Measurements from ENCODE around the gene ATP8B4.

The ATP8B4 gene

DNA sequence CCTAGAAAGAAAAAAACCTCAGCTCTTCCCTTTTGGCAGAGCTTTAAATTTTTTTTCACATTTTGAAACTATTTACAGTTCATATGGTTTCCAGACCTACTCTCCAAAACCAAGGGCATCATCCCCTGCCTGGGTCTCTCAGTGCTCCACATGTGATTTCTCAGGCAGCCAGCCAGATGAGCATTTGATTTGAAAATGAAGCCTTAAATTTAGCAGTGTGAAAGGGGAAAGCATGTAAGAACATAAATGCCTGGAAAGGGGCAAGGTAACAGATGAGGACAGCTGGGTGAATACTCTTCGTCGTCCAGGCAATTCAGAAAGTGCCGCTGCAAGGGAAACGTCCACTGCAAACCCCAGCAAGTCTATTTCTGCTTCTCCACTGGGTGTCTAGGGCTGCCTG is 94.8 kb downstream of the ATP8B4 start:
- H3K4me3 ChIP-seq (ENCODE audit: low read length), result no peak overlapping the region
- TF ChIP-seq, protein P1, sequence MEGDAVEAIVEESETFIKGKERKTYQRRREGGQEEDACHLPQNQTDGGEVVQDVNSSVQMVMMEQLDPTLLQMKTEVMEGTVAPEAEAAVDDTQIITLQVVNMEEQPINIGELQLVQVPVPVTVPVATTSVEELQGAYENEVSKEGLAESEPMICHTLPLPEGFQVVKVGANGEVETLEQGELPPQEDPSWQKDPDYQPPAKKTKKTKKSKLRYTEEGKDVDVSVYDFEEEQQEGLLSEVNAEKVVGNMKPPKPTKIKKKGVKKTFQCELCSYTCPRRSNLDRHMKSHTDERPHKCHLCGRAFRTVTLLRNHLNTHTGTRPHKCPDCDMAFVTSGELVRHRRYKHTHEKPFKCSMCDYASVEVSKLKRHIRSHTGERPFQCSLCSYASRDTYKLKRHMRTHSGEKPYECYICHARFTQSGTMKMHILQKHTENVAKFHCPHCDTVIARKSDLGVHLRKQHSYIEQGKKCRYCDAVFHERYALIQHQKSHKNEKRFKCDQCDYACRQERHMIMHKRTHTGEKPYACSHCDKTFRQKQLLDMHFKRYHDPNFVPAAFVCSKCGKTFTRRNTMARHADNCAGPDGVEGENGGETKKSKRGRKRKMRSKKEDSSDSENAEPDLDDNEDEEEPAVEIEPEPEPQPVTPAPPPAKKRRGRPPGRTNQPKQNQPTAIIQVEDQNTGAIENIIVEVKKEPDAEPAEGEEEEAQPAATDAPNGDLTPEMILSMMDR (conservative IDR thresholded peaks at IDR 0.05; ENCODE audit: low read length), result no peak
- peak; percentile 80 for DNase-seq (ENCODE audit: low read depth)

DNA sequence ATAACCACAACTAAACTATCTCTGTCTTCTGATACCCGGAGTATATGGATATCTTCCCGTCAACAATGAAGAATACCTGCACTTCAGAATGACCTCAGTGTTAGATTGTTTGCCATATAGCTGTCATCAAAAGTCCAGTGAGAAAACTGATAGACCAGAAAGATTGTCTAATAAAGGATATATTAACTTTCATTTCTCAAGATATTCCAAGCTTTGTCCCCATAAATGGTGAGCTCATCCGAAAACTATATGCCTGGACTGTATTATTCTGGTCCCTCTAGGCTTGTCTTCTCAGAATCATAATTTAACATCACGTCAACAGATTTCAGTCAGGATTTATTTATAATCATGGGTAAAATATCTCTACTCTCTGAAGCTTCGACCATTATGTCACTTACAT is 100.5 kb downstream of the ATP8B4 start:
- TF ChIP-seq, protein P1 (conservative IDR thresholded peaks at IDR 0.05; ENCODE audit: low read length), result no peak
- no peak for DNase-seq (ENCODE audit: low read depth)
- no peak overlapping the region for H3K4me3 ChIP-seq (ENCODE audit: low read length)

DNA sequence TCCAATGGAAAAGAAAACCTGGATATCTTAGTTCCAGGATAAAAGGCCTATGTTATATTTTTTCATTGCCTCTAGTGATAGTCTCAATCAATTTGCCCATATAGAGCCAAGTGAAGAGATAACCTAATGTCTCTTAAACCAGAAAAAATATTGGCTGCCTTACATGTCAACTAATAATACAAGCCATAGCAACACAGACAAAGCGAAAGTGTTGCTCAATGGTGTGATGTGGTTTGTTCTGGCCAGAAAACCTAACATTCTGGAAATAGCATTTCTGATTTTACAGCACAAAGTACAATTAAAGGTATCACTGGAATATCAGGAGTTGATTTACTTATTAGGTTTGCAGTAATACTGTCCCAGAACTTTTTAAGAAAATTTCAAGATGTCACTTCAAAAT is 101.5 kb downstream of the ATP8B4 start:
- no peak overlapping the region for H3K4me3 ChIP-seq (ENCODE audit: low read length)
- TF ChIP-seq, protein P1 (conservative IDR thresholded peaks at IDR 0.05; ENCODE audit: low read length), result no peak
- DNase-seq (ENCODE audit: low read depth), result peak; percentile 75

DNA sequence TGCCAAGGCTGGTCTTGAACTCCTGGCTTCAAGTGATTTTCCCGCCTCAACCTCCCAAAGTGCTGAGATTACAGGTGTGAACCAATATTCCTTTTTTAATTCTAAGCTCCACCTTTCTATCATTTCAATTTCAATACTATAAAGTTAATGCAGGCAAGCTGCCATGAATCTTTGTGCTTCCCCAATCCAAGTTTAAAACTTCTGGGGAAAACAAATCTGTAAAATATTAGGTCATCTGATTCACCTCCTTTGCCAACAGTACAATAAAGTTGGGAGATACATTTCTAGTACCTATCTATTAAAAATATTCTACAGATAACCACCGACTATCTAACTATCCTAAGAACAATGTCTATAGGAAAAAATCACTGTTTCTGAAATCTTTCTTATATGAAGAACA is 102.1 kb downstream of the ATP8B4 start:
- no peak for DNase-seq (ENCODE audit: low read depth)
- H3K4me3 ChIP-seq (ENCODE audit: low read length), result no peak overlapping the region
- TF ChIP-seq, protein P1 (conservative IDR thresholded peaks at IDR 0.05; ENCODE audit: low read length), result no peak

DNA sequence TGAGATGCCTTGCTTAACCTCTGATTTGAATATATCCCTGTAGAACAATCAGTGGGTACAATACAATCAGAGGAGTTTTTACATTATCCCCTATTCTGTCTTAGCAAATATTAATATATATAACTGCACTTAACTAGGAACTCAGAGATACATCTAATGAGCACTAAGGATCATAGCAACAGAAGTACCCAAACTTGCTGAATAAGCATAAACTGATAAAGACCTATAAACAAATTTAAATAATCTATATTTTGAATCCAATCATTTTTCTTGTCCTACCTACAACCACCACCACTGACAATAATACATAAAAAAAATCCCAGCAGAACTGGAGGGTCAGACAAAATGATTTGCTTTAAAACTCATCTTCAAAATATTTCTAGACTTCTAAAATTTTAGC is 106.2 kb downstream of the ATP8B4 start:
- TF ChIP-seq, protein P1 (conservative IDR thresholded peaks at IDR 0.05; ENCODE audit: low read length), result no peak
- no peak for DNase-seq (ENCODE audit: low read depth)
- no peak overlapping the region for H3K4me3 ChIP-seq (ENCODE audit: low read length)

DNA sequence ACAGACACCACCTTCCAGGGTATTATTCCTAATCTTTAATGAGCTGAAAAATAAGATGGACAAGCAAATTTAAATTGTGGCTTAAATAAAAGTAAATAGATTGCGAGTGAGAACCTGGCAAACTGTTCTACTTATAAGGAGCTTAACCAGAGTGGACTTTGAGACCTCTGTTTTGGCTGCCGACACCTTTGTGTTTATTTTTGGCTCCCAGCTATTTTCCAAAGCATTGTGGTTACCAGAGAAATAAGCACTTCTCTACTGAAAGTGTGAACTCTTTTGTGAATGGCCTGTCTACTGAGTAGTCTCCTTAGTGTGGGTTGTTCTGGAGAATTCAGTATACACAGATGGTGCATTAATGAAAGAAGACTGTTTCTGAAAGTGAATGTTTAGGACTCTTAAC is 109.4 kb downstream of the ATP8B4 start:
- no peak overlapping the region for H3K4me3 ChIP-seq (ENCODE audit: low read length)
- TF ChIP-seq, protein P1 (conservative IDR thresholded peaks at IDR 0.05; ENCODE audit: low read length), result no peak
- DNase-seq (ENCODE audit: low read depth), result no peak

DNA sequence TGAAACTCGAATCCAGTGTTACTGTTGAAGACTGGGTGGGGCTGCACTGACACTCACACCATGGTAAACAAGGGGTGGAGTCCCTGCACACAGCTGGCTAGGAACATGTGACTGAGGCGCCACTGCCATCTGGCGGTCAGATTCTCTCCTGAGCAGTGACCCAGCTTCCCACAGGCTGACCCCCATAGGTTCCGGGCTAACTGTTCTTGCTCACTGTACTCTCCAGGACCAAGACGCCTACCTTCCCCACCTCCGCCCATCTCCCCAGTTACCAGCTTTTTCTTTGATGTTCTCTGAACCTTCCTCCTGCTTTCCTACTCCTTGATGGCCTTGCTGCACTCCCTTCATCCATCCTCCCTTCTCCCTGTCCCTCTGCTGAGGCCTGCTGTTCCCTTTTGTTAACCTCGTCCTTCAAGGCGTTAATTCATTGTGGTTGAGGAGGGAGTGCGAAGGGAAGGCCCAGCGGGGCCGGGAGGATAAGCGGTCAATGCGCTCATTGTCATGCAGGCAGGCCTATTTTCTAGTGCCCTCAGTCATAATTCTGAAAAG is 115.2 kb downstream of the ATP8B4 start:
- peak; percentile 91 for DNase-seq (ENCODE audit: low read depth)

More for the DNA sequence above, 115.2 kb downstream of the ATP8B4 start:
- TF ChIP-seq, protein P1 (conservative IDR thresholded peaks at IDR 0.05; ENCODE audit: low read length), result peak; percentile 93
- H3K4me3 ChIP-seq (ENCODE audit: low read length), result no peak overlapping the region

Data from AG10803 (cell line).